OCI-LY7 (cell line): Measurements from ENCODE around the gene AOPEP. TPM values are rescaled to one million over a fixed set of nuclear protein-coding genes. Genes with fewer than 3 reads are reported as not detected.

Source experiments
- BruUV-seq: library from RNA; stranded (reverse); fragments of 400-500 nt; replicated peaks from 2 replicates; lab custom pipeline; 2021; lab: Mats Ljungman, UMichigan
- CTCF ChIA-PET: fragments of 300-600 bp; sonication (Branson Sonifier 250); formaldehyde crosslinking; loops from one replicate; lab custom pipeline; 2022; ENCODE audit warnings: antibody characterized with exemption; ENCODE audit not compliant: unreplicated experiment; lab: Charles Lee
- POLR2A ChIA-PET: fragments of 300-600 bp; sonication (Branson Sonifier 250); formaldehyde crosslinking; loops from one replicate; lab custom pipeline; 2022; ENCODE audit warnings: antibody characterized with exemption; lab: Charles Lee
- DNase-seq: peaks from one replicate; pipeline ENCODE4 v3.0.0-alpha.2; 2015; ENCODE audit warnings: low spot score
- H2AFZ ChIP-seq: fragments of 200-600 bp; sonication (generic), shearing (Covaris generic); 2 replicates; pipeline ENCODE4 v1.6.1; 2014; ENCODE audit warnings: mild to moderate bottlenecking, antibody characterized with exemption, low read length, moderate library complexity
- H3K27ac ChIP-seq: fragments of 200-600 bp; sonication (generic); 2 replicates; pipeline ENCODE4 v1.5.1; 2014; ENCODE audit warnings: mixed run types, low read depth, mild to moderate bottlenecking, moderate library complexity, low read length, inconsistent platforms; ENCODE audit not compliant: poor library complexity, severe bottlenecking
- H3K36me3 ChIP-seq: fragments of 200-600 bp; sonication (generic); 2 replicates; pipeline ENCODE4 v1.6.1; 2014; ENCODE audit warnings: mild to moderate bottlenecking, antibody characterized with exemption, low read length, moderate library complexity, mixed read lengths; ENCODE audit not compliant: insufficient read depth
- H3K4me1 ChIP-seq: fragments of 200-600 bp; sonication (generic); 2 replicates; pipeline ENCODE4 v1.5.1; 2014; ENCODE audit warnings: mild to moderate bottlenecking, low read length; ENCODE audit not compliant: insufficient read depth, poor library complexity, severe bottlenecking
- H3K4me2 ChIP-seq: fragments of 200-600 bp; sonication (generic); 2 replicates; pipeline ENCODE4 v1.6.1; 2014; ENCODE audit warnings: mild to moderate bottlenecking, low read length
- H3K4me3 ChIP-seq: fragments of 200-600 bp; sonication (generic); 2 replicates; pipeline ENCODE4 v1.5.1; 2014; ENCODE audit warnings: mild to moderate bottlenecking, low read depth, low read length; ENCODE audit not compliant: poor library complexity, severe bottlenecking
- H3K79me2 ChIP-seq: fragments of 200-600 bp; sonication (generic); 2 replicates; pipeline ENCODE4 v1.6.1; 2016; ENCODE audit warnings: low read depth, mild to moderate bottlenecking, low read length, moderate library complexity, mixed read lengths; ENCODE audit not compliant: insufficient read depth
- H3K9me2 ChIP-seq: fragments of 200-600 bp; sonication (generic); 2 replicates; pipeline ENCODE4 v1.6.1; 2016; ENCODE audit warnings: mild to moderate bottlenecking, low read length, mixed read lengths; ENCODE audit not compliant: insufficient read depth
- H3K9me3 ChIP-seq: fragments of 200-600 bp; sonication (generic); 2 replicates; pipeline ENCODE4 v1.6.1; 2014; ENCODE audit warnings: mild to moderate bottlenecking, mixed run types, low read length, mixed read lengths
- H4K20me1 ChIP-seq: fragments of 200-600 bp; sonication (generic); 2 replicates; pipeline ENCODE4 v1.6.1; 2014; ENCODE audit warnings: mild to moderate bottlenecking, antibody characterized with exemption, low read length, moderate library complexity, mixed read lengths; ENCODE audit not compliant: insufficient read depth
- EZH2phosphoT487 ChIP-seq: fragments of 200-600 bp; sonication (generic); IDR thresholded peaks from 2 replicates; pipeline ENCODE4 v1.6.1; 2018; ENCODE audit warnings: low read depth, borderline replicate concordance, mild to moderate bottlenecking, mixed run types, antibody characterized with exemption, low read length, moderate library complexity, mixed read lengths
- intact Hi-C: fragments of 100-400 bp; cut with micrococcal nuclease; formaldehyde crosslinking; loops from one replicate; pipeline ENCODE4 v1.10.0; 2022; ENCODE audit not compliant: unreplicated experiment
- total RNA-seq, 2 experiments: library from RNA; depleted of rRNA in 1 of 2; stranded (reverse); fragments of >200 nt in 1 of 2; shearing (Covaris generic) in 1 of 2; gene quantifications; 2 replicates each; pipeline ENCODE4 v1.2.3, GENCODE V29; 2014 to 2022
- TF ChIP-seq, protein P1 (sequence below): fragments of 200-600 bp; sonication (generic); conservative IDR thresholded peaks from 2 replicates; pipeline ENCODE4 v1.5.1; 2014; ENCODE audit warnings: mild to moderate bottlenecking, antibody characterized with exemption, low read length, moderate library complexity, mixed read lengths

AOPEP gene
- total RNA-seq, 2 experiments from 2014 or later = 17.3 to 24.3 TPM

- Histone ChIP-seq H3K79me2 (no peaks in the 10 kb centered on the region), H4K20me1 (no peaks in the 10 kb centered on the region), H2AFZ (no peak overlapping the region), H3K4me3 (no peak overlapping the region), H3K4me2 (no peak overlapping the region), H3K27ac (no peak overlapping the region), H3K9me2 (no peaks in the 10 kb centered on the region), H3K36me3 (no peaks in the 10 kb centered on the region), H3K4me1 (no peaks in the 10 kb centered on the region), H3K9me3 (no peaks in the 10 kb centered on the region)
- no TSS peak for BruUV-seq
- TF ChIP-seq, protein P1, sequence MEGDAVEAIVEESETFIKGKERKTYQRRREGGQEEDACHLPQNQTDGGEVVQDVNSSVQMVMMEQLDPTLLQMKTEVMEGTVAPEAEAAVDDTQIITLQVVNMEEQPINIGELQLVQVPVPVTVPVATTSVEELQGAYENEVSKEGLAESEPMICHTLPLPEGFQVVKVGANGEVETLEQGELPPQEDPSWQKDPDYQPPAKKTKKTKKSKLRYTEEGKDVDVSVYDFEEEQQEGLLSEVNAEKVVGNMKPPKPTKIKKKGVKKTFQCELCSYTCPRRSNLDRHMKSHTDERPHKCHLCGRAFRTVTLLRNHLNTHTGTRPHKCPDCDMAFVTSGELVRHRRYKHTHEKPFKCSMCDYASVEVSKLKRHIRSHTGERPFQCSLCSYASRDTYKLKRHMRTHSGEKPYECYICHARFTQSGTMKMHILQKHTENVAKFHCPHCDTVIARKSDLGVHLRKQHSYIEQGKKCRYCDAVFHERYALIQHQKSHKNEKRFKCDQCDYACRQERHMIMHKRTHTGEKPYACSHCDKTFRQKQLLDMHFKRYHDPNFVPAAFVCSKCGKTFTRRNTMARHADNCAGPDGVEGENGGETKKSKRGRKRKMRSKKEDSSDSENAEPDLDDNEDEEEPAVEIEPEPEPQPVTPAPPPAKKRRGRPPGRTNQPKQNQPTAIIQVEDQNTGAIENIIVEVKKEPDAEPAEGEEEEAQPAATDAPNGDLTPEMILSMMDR = no peak
- TF ChIP-seq EZH2phosphoT487 = no peak
- no peak for DNase-seq
- intact Hi-C loops = no loop called here
- POLR2A ChIA-PET = interaction anchor here (0.7 kb wide), 1 partner anchor 369 kb away, joined by 3 read pairs; no protein-coding TSS in a partner anchor
- CTCF ChIA-PET = no interaction called here
Observed at GRCh38 chr9:95133325-95133705, 406.8 kb downstream of the AOPEP start.

GRCh38 chr9:95134457-95134881 lies 408.0 kb downstream of the AOPEP start:
- Histone ChIP-seq H3K36me3 (no peaks in the 10 kb centered on the region), H3K4me3 (no peak overlapping the region), H3K4me2 (no peak overlapping the region), H2AFZ (no peak overlapping the region), H3K79me2 (no peaks in the 10 kb centered on the region), H4K20me1 (no peaks in the 10 kb centered on the region), H3K4me1 (no peaks in the 10 kb centered on the region), H3K27ac (no peak overlapping the region), H3K9me2 (no peaks in the 10 kb centered on the region), H3K9me3 (no peaks in the 10 kb centered on the region)
- no TSS peak for BruUV-seq
- ChIA-PET POLR2A (no interaction called here), CTCF (no interaction called here)
- TF ChIP-seq, protein P1 = no peak
- TF ChIP-seq EZH2phosphoT487 = no peak
- no peak for DNase-seq
- intact Hi-C loops = no loop called here

GRCh38 chr9:95135756-95136155 lies 409.3 kb downstream of the AOPEP start:
- ChIA-PET POLR2A (no interaction called here), CTCF (interaction anchor here (0.6 kb wide), 1 partner anchor 264 kb away, joined by 3 read pairs; no protein-coding TSS in a partner anchor)
- Histone ChIP-seq H3K9me3 (no peaks in the 10 kb centered on the region), H3K36me3 (no peaks in the 10 kb centered on the region), H3K4me2 (no peak overlapping the region), H3K79me2 (no peaks in the 10 kb centered on the region), H2AFZ (no peak overlapping the region), H3K4me3 (no peak overlapping the region), H3K4me1 (no peaks in the 10 kb centered on the region), H4K20me1 (no peaks in the 10 kb centered on the region), H3K27ac (no peak overlapping the region), H3K9me2 (no peaks in the 10 kb centered on the region)
- intact Hi-C loops = no loop called here
- BruUV-seq = no TSS peak
- TF ChIP-seq, protein P1 = no peak
- TF ChIP-seq EZH2phosphoT487 = no peak
- no peak for DNase-seq
